GM21786 (cell line): ENCODE measurements around the gene ALOX12.
"Not testable (repeated sequence)": the region's sequence is repeated elsewhere in the genome, so short reads cannot be mapped to it uniquely, and the experiment has no call there.

Experiments used
- ATAC-seq: cut with Tn5 transposase; IDR thresholded peaks from one replicate; pipeline ENCODE4 v1.9.1; 2021; ENCODE audit not compliant: unreplicated experiment

ALOX12 gene, protein sequence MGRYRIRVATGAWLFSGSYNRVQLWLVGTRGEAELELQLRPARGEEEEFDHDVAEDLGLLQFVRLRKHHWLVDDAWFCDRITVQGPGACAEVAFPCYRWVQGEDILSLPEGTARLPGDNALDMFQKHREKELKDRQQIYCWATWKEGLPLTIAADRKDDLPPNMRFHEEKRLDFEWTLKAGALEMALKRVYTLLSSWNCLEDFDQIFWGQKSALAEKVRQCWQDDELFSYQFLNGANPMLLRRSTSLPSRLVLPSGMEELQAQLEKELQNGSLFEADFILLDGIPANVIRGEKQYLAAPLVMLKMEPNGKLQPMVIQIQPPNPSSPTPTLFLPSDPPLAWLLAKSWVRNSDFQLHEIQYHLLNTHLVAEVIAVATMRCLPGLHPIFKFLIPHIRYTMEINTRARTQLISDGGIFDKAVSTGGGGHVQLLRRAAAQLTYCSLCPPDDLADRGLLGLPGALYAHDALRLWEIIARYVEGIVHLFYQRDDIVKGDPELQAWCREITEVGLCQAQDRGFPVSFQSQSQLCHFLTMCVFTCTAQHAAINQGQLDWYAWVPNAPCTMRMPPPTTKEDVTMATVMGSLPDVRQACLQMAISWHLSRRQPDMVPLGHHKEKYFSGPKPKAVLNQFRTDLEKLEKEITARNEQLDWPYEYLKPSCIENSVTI

DNA sequence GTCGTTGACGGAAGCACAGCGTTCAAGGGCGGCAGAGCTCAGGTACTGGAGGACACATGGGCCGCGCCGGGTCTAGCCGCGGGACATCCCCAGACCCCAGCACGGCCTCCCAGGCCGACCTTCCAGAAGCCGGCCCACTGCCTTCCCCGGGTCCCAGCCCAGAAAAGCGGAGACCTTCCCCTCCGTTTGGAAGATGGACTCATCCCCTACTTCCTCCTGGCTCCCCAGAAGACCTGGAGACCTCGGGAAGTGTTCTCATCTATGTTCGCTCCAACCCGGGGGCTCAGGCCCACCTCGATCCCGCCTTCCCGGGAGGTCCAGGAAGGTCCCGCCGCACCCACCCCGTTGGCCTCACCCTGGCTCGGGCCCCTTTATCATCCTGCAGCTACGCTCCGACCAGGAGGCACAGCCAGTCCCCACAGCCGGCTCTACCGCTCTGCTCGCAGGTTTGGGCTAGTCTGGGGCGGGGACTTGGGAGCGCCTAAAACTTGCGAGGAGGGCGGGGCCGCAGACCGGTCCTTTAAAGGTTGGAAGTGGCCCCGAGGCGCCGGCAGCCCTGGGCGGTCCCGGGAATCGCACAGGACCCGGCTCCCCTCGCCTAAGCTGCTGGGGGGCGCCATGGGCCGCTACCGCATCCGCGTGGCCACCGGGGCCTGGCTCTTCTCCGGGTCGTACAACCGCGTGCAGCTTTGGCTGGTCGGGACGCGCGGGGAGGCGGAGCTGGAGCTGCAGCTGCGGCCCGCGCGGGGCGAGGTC is at the start of gene ALOX12:
ALOX12 (plus strand) TSS at position 550 of the 756 bp plus-strand sequence; CDS start at position 619, 69 bp downstream.
- ATAC-seq = no peak

DNA sequence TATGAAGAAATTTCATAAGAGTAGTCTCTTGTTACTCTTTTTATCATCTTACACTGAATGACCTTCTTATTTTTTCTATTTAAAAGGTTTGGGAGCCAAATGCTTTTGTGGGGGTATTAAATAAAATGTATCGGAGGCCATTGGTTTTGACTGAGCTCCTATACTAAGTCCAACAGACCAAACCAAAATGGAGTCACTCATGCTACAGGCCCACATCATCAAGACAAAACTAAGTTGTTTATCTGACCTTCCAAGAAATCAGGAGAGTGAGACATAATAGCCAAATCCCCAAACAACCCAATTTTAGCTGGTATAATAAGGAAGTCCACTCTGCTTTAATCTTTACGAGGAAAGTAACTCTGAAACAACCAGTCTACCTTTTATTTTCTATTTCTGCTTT is 48.1 kb upstream of the ALOX12 start:
- ATAC-seq = no peak

DNA sequence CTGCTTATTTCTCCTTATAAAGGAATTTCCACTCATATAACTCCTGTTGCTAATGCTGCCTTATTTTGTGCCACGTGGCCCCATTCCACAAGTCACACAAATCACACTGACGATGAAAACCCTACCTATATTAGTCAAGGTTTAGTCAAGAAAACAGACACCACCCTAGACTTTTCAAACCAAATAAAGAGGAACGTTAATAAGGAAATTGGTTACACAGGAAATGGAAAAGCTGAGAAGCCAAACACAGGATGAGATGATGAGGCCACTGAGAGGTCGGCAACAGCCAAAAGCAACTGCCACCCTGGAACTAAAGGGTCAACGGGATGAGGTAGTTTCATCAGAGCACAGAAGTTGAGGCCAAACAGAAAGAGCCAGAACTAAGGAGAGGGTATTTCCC is 47.3 kb upstream of the ALOX12 start:
- ATAC-seq = no peak

DNA sequence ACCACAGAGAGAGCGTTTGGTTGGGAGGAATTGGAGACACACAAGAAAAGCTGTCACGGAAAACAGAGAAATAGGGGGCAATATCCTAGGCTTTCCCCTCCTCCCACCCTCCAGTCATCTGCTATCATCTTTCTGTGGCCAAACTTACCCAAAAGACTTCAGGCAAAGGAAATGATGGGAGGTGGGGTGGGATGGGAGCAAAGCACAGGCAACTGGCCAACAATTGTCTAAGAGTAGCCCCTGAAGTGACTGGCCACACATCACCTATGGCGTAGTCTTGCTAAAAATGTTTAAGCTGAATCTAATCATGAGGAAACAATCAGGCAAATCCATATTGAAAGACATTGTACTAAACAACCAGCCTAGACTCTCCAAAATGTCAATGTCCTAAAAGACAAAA is 46.9 kb upstream of the ALOX12 start:
- no peak for ATAC-seq

DNA sequence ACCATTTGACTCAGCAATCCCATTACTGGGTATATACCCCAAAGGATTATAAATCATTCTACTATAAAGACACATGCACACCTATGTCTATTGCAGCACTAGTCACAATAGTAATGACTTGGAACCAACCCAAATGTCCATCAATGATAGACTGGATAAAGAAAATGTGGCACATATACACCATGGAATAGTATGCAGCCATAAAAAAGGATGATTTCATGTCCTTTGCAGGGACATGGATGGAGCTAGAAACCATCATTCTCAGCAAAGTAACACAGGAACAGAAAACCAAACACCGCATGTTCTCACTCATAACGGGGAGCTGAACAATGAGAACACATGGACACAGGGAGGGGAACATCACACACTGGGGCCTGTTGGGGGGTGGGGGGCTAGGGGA is 44.9 kb upstream of the ALOX12 start:
- not testable (repeated sequence) for ATAC-seq

DNA sequence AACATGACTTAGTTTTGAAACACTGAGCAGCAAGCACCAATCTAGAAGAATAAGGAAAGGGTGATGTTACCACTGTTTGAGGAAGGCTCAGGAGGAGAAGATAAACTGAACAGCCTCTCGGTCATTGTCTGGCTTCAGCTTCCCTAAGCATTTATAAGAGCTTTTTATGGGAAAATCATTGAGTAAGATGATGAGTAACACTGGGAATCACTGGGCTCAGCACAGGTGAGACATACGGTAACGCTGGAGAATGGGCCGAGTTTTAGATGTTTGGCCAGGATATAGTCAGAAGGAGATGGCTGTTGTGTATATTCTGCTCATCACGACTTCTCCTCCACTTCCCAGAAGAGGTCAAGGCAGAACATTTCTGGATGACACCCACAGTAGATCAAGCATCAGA is 42.2 kb upstream of the ALOX12 start:
- ATAC-seq = no peak

DNA sequence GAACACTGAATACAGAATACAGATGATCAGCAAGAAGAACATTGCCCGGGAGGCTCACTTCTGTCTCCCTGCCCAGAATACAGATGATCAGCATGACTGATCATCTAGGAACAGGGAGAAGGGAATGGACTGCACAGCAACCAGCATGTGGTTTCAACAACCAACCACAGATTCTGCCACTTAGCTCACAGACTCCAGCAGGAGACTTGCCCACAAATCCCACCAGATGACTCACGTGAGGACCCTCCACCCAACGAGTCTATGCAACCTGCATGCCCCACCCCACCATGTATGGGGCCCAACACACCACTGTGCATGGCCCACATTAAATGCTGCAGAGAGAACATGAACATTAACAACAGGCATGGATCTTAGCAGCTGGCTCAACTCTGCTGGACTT is 36.1 kb upstream of the ALOX12 start:
- ATAC-seq = no peak

DNA sequence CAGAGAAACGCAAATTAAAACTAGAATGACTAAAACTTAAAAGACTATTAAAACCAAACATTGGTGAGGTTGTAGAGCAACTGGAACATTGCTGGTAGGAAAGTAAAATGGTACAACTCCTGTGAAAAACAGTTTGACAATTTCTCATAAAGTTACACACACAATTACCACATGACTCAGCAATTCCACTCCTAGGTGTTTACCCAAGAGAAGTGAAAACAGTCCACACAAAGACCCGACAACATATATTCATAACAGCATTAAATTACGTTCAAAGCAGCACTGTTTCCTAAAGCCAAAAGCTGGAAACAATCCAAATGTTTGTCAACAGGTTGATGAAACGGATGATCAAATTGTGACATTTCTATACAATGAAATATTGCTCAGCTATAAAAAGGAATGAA is 26.5 kb upstream of the ALOX12 start:
- ATAC-seq = no peak

DNA sequence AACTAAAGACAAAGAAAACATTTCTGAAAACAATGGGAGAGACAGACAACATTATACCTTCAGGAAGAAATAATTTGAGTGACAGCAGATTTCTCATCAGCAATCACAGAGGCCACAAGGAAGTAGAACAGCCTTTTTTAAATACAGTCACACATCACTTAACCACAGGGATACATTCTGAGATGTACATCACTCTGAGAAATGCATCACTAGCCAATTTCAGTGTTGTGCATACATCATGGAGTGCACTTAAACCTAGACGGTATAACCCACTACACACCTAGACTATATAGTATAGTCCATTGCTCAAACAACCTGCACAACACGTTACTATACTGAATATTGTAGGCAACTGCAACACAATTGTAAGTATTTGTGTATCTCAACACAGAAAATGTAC is 24.9 kb upstream of the ALOX12 start:
- no peak for ATAC-seq

DNA sequence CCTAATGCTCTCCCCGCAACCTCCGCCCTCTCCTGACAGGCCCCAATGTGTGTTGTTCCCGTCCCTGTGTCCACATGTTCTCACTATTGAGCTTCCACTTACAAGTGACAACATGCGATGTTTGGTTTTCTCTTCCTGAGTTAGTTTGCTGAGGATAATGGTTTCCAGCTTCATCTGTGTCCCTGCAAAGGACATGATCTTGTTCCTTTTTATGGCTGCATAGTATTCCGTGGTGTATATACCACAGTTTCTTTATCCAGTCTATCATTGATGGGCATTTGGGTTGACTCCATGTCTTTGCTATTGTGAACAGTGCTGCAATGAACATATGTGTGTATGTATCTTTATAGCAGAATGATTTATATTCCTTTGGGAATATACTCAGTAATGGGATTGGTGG is 16.4 kb upstream of the ALOX12 start:
- not testable (repeated sequence) for ATAC-seq

DNA sequence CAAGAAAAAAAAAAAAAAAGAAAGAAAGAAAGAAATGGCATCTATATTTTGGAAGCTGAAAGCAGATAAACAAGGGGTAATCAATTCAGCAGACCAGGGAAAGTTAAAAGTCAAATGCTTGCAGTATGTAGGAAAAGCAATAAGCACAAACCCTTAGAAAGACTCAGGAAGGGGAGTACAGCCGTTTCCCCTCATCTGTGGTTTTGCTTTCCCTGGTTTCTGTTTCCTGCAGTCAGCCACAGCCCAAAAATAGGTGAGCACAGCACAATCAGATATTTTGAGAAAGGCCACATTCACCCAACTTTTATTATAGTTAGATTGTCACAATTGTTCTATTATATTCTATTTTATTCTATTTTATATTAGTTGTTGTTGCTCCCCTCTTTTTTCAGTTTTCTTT is 14.4 kb upstream of the ALOX12 start:
- no peak for ATAC-seq

DNA sequence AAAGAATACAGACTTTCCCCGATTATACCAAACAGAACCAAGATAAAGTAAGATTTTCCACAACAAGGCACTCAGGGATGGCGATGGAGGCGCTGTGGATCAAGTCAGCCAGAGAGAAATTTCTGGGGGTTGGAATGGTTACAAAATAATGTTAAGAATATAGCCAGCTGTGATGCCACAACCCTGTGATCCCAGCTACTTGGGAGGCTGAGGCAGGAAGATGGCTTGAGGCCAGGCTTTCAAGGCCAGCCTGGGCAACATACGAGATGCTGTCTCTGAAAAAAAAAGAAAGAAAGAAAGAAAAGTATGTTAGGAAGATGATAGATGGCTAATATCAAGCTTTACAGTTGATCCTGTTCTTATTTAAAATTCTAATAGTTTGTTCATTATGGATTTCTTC is 10.6 kb upstream of the ALOX12 start:
- ATAC-seq = no peak

DNA sequence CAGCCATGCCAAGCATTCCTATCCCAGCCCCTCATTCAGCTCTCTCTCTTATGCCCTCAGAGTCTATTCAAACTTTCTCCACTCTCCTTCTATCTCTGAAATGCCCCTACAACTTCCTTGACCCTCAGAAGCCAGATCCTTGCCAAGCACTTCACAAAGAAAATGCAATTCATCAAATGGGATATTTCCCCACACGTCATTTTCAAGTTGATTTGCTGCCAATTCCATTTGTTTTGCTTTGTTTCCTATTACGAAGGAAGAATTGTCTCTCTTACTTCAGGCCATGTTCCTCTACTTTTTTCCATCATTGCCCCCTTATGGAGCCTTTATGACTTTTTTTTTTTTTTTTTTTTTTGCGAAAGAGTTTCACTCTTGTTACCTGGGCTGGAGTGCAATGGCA is 9.2 kb upstream of the ALOX12 start:
- no peak for ATAC-seq

DNA sequence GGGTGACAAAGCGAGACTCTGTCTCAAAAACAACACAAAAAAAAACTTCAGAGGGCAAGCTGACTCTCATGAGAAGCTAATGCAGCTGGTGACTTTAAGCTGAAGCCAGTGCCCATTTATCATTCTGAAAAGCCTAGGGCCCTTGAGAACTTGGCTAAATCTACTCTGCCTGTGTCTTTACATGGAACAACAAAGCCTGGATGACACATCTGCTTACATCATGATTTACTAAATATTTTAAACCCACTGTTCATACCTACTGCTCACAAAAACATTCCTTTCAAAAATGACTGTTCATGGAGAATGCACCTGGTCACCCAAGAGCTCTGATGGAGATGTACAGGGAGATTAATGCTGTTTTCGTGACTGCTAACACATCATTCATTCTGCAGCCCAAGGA is 6.1 kb upstream of the ALOX12 start:
- ATAC-seq = no peak

DNA sequence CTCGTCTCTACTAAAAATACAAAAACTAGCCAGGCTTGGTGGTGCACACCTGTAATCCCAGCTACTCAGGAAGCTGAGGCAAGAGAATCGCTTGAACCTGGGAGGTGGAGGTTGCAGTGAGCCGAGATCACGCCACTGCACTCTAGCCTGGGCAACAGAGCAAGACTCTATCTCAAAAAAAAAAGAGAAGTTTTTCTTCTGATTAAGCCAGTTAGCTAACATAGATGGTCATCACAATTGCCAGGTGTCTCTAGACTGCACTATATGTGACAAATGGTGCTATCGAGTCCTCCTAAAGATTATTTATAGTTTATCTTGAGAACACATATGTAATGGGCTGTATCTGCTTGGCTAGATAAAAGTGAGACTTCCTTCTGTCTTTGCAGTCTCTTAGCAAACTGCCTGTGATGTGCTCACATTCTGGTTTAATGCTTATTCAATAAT is 2.2 kb upstream of the ALOX12 start:
- ATAC-seq = not testable (repeated sequence)

DNA sequence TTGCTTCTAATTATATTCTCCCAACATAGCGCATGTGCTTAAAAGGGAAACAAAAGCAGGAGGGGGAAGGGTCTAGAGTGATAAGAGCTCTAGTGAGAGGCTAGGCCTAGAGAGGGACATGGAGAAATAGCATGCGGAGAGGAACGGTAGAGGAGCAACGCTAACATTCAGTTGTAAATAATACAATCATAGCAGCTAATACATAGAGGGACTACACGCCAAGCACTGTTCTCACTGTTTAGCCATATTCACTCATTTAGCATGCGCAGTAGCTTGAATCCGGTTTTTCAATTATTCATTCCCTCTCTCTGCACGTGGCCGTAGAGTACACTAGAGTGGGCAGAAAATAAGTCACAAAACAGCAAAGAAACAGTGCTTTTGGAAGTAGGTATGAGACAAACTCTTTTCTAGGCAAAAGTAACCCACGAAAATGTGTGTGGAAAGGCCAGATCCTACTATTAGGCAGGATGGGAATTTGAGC is 1.7 kb upstream of the ALOX12 start:
- no peak for ATAC-seq

DNA sequence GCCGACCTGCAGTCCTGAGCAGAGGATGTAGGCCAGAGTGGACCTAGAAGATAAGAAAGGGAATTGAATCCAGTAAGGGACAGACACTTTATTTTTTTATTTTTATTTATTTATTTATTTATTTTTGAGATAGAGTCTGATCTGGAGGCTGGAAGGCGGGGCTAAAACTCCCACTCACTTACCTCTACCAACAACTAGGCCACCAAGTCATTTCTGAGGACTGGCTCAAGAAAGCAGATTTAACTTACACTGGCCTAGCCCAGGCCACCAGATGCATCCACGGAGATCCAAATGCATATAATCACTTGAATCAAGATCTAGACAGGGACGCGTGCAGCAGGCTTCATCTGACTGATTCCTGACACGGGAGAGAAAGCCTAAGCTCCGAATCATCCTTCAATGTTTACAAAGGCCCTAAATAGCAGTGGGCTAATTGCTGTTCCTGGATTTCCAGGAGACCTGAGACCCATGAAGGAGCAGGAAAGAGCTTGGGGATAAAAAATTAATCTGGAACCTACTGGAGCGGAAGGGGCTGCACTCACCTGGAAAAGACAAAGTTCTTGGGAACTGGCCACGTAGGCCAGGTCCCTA is 1.1 kb upstream of the ALOX12 start:
- ATAC-seq = no peak

DNA sequence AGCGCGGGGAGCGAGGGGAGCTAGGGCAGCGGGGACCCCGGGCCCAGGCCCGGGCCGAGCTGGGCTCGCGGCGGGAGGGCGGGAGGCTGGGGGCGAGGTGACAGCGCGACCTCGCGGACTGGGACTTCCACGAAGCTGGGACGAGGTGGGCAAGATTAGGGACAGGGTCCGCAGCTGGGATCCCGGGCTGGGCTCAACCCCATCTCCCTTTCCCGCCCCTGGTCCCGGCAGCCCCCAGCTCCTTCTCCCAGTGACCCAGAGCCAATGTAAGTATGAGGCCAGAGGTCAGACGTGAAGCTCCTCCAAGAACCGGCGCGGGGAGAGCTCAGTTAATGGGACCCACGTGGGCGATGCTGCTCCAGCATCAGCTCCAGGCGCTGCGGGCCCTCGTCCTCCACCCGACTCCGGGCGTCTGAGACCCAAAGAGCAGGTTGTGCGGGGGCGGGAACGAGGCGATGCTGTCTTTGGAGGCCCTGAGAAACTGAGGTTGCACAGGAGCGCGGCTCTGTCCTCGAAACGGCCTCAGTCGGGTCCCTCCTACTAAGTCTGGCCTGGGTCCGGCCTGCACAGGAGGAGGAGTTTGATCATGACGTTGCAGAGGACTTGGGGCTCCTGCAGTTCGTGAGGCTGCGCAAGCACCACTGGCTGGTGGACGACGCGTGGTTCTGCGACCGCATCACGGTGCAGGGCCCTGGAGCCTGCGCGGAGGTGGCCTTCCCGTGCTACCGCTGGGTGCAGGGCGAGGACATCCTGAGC is 585 bp downstream of the ALOX12 start:
- ATAC-seq = no peak

DNA sequence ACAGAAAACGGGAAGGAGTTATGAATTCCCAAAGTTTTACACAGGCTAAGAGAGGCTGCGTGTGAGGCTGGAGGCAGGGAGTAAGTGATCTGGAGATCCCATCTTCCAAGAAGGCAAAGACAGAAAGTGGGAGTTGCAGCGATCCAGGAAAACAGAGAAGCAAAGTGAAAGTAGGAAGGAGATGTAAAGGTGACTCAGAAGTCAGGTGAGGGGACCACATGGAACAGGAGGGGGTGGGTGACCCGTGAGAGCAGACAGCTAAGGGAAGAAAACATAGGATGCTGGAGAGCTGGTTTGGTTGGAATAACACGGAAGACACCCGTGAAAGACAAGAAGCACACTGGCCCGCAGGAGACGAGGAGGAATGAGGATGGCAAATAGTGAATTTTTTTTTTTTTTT is 1.3 kb downstream of the ALOX12 start:
- ATAC-seq = no peak

DNA sequence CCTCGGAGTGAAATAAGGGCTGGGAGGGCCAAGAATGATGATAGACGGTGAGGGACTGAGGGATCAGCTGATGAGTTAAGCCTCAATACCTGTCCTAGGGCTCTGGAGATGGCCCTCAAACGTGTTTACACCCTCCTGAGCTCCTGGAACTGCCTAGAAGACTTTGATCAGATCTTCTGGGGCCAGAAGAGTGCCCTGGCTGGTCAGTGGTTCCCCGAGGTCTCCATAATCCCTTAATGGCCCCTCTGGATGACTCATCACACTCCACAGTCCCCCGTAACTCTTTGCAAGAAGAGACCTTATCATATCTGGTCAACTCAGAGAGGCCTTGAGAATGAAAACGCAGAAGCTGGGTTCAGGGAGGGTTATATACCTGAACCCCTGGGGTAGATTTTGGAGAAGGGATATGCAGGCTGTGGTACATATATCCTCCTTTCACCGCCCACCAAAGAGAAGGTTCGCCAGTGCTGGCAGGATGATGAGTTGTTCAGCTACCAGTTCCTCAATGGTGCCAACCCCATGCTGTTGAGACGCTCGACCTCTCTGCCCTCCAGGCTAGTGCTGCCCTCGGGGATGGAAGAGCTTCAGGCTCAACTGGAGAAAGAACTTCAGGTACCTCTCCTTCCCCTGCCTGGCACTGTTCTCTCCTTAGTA is 3.1 kb downstream of the ALOX12 start:
- ATAC-seq = no peak
